HTERT RPE-1 (cell line): ENCODE data around the gene PTPRN.

ENCODE experiments used
- in situ Hi-C: fragments of 300-500 bp; cut with MboI; formaldehyde crosslinking; loops from 4 replicates; pipeline ENCODE4 v1.14.3; 2020; ENCODE audit warnings: low sequenced_read_pairs

PTPRN gene

DNA sequence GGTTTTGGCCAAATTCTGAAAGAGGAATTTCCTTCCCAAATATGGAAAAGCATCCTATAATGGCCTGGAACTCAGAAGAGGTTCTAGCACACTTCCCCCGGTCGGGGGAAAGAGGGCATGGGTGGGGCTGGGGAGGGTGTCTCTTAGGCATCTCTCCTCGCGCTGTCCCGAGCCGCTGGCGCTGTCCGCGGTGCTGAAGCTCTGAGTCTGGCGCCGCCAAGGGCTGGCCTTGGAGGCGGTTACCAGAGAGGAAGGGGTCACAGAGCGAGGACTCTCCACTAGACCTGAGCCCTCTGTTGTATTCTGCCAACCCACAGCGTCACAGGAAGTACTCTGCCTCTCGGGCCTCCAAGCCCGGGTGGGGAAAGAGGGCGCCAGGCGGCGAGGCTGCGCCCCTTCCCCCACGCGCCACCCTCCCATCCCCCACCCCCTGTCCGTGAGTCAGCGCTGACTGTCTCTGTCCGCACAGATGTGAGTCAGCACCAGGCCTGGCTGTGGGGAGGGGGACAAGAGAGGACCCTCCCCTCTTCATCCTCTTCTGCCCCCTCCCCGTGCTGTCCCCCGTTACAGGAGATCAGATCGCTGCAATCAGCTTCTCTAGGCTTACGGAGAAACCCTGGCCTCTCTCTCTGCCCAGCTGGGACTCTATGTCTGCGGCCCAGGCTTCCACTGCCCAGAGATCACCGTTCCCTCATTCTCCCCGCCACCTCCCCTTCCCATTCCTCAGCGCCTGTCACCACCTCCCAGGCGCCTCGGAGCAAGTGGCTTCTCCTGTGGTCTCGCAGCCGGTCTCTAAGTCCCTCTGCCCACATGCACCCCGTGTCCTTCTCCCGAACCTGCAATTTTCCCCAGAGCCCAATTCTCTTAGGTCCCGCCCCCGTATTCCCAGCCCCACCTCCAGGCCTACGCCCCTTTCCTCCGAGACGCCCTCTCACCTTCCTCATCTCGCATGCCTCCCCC, 779 bp downstream of the PTPRN start:
- in situ Hi-C loops, result no loop called here

DNA sequence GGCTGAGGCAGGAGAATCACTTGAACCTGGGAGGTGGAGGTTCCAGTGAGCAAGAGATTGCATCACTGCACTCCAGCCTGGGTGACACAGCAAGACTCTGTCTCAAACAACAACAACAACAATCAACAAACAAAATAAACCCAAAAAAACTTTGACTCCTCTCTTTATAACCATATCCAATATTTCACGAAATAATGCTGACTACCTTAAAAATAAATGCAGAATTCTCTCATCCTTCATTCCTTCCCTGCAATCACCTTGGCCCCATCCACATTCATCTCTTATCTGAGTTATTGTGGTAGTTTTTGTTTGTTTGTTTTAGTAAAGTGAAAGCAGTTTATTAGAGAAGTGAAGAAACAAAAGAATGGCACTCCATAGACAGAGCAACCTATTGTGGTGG, 3.2 kb downstream of the PTPRN start:
- in situ Hi-C loops, result no loop called here

DNA sequence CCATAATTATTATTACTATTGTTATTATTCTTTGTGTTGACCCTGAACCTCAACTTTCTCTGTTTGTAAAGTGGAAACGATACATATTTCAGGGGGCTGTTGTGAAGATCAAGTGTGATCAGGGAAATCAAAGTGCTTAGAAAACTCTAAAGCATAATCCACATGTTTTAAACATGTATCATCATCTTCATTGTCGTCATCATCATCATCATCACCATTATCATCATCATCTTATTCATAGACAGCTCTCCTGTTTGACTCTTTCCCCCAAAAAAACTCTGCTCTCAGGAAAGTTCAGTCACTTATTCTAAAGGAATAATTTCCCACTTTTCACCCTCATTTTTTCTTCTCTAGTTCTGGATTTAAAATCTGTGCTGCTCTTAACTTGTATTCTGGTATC, 5.0 kb downstream of the PTPRN start:
- in situ Hi-C loops, result no loop called here

DNA sequence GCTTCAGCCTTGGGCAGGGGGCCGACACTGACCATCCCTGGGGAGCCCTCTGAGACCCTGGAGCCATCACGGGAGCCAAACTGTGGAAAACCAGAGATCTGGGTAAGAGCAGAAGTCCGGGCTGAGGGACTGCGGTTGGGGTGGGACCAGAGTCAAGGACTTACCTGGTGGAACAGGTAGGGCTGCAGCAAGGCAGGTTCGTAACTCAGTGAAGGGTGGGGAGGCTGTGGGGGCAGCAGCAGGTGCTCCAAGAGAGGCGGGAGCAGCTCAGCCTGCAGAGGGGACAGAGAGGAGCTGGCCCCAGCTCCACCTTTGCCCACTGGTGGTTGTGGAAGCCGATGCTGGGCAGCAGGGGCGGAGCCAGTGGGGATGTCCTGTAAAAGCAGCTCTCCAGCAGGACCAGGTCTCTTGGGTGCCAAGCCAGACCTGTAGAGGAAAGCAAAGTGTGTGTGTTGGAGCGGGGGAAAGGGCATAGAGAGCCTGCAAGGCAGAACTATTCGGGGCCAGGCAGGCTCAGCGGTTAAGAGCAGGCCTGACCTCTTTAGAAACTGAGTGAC, 6.7 kb downstream of the PTPRN start:
- in situ Hi-C loops, result no loop called here

DNA sequence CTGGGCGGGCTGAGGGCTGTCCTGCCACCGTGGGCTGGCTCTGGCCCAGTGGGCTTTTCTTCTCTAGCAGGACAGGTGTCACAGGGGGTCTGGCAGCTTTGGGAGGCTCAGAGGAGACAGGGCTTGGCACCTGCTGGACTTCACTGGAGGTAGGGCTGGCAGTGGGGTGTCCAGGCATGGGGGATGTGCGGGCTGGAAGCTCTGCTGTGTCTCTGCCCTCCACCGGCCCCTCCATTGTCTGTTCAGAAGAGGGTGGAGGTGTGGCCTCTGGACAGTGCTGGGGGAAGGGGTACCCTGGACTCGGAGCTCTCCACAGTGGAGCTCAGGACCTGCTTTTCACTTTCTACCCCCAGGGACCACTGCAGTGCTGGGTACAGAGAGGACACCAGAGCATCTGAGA, 9.2 kb downstream of the PTPRN start:
- in situ Hi-C loops, result no loop called here

DNA sequence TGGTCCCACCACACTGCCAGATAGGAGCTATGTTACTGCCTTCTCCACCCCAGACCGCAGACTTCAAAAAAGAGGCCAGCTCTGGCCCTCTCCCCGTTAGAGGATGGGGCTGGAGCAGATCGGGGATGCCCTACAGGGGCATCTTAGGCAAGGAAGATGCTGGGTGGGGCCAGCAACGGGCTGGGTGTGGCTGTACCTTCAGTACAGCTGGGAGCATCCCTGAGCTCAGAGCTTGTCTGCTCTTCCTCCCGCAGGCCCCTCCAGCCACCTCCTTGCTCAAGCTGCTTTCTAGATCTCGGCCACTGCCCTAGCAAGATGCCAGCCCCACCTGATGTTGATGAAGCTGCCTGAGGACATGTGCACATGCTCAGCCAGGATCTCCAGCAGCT, 9.8 kb downstream of the PTPRN start:
- in situ Hi-C loops, result no loop called here

DNA sequence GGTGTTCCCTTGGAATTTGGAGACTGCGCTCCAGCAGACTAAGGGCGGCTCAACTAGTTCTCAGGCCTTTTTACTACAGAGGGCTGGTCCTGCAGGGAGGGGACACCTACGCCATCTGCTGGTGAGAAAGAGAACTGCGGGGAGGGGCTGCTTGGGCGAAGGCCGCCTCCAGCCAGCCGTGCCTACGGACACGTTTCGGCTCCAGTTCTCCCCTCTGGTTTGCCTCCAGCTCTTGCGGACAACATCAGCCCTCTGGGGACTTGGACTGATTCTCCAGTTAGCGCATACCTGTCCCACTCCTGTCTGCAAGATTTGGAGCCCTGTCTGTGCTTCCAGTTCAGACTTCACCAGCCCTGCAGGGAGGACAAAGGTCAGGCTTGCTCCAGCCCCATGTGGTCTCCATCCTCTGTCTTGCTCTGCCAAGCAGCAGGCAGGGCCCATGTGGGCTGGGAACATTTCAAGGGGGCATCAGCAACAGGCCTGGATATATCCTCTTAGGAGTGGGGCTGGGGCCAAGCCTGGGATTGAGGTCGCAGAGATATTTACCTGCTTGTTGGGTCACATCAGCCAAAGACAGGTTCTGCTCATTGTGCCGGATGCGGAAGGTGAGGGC, 10.3 kb downstream of the PTPRN start:
- in situ Hi-C loops, result no loop called here

DNA sequence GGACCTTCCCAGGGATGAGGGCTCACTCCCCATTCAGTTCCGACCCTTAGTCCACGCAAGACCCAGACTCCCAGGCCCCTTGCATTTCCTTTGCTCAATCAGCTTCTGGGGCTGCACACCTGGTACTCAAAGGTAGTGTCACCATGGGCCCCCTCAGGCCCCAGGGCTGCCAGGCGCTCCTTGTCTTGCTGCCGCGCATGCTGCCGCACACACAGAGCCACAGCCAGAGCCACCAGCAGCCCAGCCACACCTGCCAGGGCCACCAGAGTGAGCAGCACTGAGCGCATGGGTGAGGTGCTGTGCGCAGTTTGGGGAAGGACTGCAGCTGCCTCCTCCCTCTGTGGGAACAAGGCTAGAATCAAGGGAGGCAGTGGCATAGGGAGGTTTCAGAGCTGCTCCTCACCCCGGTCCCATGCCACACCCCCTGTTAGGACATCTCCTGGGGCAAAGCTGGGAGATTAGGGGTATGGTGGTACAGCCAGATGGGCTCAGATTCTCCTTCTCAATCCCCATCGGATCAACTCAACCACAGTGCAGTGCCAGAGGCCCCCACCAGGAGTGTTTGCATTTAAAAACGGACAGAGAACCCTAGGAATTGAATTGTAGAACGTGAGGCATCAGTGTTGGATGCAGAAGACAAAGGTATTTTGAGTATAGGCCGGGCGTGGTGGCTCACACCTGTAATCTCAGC, 11.3 kb downstream of the PTPRN start:
- in situ Hi-C loops, result no loop called here

DNA sequence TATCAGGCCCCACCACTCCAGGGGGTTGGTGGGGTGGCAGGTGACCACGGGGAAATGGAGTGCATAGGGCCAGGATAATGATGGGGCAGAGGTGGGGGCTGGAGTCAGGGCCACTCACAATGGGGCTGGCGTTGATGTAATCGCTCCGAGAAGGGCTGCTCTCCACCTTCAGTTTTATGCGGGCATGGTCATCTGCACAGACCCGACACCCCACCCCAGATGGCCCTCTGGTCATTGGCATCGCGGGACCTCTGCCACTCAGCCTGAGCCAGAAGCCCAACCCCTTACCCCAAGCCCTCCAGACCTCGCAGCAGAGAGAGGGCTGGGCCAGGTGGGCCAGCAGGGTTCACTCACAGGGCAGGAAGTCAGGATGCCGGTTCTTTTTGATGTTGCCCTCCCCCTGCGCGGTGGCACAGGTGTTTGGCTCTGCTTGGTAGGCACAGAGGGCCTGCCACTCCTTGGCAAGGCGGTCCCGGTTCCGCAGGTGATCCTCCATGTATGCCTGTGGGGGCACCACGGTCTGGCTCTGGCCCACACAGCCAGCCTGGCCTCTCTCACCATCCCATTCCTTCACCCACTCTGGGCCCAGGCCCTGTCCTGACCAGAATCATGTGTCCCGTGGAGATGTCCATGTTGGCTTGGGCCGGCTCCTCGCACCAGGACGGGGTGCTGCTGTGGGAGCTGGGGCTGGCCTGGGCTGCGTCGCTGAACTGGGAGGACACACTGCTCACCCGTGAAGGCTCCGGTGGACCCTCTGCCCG, 12.4 kb downstream of the PTPRN start:
- in situ Hi-C loops, result no loop called here

DNA sequence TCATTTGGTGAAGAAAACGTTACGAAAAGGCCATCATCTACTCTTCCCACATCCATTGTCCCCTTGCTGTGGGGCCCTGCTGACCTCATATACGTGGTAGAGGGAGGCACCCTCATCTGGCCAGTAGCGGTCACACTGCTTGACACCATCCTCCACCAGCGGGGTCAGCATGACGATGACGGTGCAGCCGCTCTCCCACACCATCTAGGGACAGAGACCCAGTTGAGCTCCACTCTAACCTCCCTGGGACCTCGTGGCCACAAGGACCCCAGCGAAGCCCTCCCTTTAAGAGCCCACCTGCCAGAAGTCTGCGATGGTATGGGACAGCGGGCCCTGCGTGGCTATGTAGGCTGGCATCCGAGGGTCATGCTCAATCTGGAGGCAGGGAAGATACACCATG, 13.1 kb downstream of the PTPRN start:
- in situ Hi-C loops, result no loop called here

DNA sequence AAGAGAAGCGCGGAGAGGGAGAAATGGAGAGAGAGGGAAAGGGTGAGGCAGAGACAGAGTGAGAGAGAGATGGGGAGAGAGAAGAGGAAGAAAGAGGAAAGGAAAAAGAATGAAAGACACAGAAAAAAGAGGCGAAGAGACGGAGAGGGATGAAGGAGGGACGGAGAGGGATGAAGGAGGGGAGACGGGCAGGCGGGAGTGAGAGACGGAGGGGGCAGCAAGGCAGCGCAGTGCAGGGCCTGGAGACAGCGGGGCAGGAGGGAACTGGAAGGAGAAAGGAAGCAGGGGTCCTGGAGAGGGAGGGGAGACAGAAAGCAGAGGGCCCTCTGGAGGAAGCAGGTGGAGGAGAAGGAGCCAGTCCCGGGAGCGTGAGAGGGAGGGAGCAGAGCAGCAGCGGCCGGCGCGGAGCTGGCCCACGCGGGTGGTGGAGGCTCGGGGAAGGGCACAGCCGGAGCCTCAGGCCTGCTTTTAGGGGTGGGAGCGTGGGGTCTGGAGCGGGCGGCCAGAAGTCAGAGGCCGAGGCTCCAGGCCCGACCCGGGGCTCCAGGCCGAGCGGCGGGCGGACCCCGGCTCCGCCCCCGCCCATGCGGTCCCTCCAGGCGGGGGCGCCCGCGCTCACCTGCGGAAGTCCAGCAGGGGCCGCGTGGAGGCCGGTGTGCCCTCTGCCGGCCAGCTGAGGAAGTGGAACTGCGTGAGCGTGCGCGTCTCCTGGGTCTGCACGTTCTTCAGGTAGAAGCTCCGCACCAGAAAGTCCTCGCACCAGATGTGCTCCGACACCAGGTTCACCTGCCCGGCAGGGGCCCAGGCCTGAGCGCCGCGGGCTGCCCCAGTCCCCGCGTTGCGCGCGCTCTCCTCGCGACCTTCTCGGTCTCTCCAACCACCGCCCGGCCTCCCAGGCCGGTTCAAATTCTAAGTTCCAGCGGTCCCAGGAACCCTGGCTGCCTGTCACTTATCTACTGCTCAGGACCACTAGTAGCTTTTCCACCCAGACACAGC, 14.5 kb downstream of the PTPRN start:
- in situ Hi-C loops, result no loop called here

DNA sequence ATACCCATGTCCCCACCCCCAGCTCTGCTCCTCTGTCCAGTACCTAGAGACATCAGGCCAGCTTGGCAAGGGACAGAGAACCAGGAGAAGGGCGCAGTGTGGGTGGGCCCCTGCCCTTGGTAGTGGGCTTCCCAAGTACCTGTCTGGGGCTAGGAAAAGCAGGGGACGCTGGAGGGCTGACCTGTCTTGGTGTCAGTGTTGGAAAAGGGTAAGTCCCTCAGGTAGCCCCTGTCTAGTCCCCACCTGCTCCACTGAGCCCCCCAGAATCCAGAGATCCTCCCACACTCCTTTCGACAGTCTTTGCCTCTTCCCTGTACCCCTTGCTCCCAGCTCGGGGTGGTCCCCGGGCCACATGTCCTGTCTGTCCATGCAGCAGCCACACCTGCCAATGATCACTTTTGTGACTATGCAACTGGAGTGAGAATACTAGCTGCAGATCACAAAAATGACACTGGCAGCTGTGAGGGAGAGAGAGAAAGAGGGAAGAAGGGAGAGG, 15.4 kb downstream of the PTPRN start:
- in situ Hi-C loops, result no loop called here

DNA sequence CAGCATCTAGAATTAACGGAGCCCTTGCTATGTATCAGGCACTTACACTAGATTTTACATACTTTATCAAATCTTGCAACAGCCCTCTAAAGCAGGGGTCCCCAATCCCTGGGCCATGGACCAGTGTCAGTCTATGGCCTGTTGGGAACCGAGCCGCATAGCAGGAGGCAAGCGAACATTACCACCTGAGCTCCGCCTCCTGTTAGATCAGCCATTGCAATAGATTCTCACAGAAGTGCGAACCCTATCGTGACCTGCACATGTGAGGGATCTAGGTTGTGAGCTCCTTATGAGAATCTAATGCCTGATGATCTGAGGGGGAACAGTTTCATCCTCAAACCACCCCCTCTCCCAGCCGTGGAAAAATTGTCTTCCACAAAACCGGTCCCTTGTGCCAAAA, 16.6 kb downstream of the PTPRN start:
- in situ Hi-C loops, result no loop called here

DNA sequence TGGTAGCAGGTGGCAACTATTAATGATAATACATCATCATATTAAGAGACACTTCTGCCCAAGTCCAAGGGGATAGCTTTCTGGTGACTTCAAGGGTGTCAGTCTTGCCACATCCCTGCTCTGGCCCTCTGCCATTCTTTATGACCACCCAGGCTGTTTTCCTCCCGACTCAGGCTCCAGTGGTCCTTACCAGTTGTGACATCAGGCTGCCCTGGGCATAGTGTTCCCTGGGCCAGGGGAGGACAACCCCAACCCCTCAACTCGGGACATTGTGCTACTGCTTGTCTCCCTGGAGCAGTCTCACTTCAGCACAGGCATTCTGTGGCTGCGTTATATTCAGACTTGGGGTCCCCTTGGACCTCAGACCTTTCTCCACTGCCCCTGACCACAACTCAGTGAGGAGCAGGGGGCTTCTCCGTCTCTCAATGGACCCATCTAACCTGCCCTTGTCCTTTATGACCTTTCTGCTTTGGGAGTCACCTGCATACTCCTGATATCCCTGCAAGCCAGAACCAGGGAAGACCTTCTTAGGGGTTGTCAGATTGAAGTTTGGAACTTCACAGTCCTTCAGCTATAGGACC, 17.2 kb downstream of the PTPRN start:
- in situ Hi-C loops, result no loop called here

DNA sequence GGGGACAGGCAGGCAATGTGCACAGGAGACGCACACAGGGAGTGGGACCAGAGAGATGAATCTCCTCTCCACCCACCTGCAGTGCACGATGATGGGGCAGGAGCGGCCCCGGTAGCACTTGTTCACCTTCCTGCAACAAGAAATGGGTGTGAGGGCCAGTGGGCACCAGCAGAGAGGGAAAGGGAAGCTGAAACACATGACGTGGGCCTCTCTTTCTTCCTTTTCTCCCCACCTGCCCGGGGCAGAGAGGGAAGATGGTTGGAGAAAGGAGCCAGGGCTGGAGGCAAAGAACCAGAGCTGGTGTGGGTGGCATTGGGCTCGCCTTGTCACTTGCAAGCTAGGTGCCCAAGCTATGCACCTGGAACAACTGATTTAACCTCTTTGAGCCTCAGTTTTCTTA, 17.8 kb downstream of the PTPRN start:
- in situ Hi-C loops, result no loop called here

DNA sequence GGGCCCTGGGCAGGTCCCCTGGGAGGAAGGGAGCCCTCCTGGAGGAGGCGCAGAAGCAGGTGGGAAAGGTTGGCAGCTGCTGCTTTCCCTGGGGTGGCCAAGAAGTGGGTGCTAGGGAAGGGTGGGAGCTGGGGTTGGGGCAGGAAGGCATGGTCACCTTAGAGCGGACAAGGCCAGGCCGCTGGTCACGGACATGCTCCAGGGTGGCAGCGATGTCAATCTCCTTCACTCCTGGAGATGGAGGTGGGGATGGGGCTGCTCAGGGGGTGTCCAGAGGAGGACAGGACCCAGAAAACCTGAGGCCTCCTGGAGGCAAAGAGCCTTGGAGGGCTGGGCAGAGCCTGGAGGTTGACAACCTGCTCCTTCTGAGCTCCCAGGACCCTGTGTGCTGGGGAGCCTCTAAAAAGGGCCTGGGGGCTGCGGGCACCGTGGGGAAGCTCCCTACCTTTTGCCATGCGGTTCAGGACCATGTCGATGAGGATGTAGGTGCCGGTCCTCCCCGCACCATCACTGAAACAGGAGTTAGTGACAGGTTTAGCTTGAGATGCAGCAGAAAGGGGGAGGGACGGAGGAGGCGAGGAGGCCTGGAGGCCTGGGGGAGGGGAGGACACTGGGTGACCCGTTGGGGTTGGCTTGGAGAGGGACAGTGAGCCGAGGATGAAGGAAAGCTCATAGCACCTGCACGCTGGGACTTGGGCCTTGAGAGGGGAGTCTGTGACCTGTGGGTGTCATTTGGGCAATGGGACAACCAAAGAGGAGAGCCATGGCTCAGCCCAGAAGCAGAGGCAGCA, 18.6 kb downstream of the PTPRN start:
- in situ Hi-C loops, result no loop called here

DNA sequence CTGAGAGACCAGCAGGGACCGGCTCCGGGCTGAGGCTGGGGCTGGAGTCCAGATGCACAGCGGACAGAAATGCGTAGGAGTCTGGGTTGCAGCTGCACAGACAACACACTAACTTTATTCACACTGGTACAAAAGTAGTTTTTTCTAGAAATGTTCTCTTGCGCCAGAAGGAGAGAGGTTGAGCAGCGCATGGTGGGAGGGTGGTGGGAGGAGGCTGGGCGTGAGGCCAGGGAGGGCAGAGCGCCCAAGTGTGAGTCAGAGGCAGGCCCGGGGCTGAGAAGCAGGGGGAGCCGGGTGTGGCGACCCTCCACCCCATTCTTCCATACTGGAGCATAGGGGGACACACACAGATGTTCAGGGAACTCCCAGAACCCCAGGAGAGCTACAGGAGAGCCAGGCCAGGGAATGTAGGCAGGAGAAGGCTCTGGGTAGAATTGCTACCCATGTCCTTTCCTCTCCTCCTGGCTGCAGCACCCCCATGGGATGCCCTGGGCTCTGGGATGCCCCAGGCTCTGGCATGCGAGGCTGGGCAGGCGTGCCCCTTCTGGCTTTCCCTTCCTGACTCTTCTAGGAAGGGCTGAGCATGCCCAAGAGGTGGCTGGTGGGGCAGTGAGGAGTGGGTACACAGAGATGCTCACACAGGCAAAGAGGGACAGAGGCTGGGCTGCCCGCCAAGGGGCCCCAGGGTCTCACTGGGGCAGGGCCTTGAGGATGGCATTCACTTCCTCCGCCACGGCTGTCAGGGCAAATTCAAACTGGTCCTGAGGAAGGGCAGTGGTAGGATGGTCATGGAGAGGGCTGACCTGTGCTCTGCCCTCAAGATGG, 19.5 kb downstream of the PTPRN start:
- in situ Hi-C loops, result no loop called here

DNA sequence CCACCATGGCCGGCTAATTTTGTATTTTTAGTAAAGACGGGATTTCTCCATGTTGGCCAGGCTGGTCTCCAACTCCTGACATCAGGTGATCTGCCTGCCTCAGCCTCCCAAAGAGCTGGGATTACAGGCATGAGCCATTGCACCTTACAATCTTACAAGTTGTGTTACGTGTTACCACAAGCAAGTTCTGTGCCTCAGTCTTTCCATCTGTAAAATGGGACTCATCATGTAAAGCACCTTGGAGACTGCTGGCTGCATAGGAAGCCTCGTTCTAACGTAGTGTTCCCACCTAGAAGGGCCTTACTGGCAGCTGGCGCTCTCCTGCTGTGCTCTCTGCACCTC, 20.0 kb downstream of the PTPRN start:
- in situ Hi-C loops, result no loop called here
